ENCODE measurements around the gene TMEM158. TPM values are rescaled to one million over a fixed set of nuclear protein-coding genes. Genes with fewer than 3 reads are reported as not detected.
A peak's percentile ranks its signal among the peaks of the same experiment; 100 is the strongest.

TMEM158 gene
- total RNA-seq, 1 donor, result 9.0 TPM

DNA sequence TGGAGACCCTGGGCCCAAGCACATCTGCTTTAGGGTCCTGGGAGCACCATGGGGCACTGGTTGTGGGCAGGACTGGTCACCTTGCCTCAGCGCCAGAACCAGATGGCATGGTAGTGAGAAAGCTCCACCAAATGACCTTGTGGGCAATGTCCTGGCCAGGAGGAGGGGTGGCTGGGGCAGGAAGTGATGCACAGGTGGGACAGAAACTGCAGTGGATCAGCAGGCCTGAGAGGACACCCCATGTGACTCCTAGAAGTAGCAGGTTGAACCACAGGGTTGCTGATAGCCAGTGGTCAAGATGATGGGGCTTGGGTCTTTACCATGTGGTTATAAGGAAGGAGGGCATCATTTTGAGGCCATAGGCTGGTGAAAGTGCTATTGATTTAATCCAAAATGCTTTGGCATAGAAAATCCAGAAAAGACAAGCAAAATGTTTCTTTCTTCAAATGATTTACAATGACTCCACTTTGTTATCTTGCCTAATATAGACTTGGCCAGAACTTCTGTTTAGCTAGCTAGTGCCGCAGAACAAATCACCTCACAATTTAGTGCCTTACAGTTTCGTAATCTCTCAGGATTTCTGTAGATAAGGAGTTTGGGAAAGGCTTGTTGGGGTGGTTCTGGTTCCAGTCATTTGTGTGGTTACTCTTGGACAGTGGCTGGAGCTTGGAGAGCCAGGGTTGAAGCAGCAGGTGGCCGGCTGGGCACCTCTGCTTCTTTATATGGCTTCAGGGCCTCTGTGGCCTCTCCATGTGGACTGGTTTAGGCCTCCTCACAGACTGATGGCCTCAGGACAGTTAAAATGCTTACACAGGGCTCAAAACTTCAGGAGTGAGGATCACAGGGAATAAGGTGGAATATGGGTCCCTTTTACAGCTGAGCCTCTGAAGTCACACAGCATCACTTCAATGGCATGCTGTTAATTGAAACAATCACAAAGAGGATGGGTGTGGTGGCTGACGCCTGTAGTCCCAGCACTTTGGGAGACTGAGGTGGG is 27.5 kb downstream of the TMEM158 start:
- H2AFZ ChIP-seq (ENCODE audit: low read length), result no peak overlapping the region
- no peak for DNase-seq (ENCODE audit: insufficient read length, low spot score, missing footprints)
- H3K79me2 ChIP-seq (ENCODE audit: insufficient read depth, low read length), result no peaks in the 10 kb centered on the region
- H3K4me3 ChIP-seq (ENCODE audit: insufficient read depth, low read length), result no peak overlapping the region
- H3K4me1 ChIP-seq (ENCODE audit: insufficient read depth, low read length), result peaks cover 14% of the 10 kb centered on the region
- H3K36me3 ChIP-seq (ENCODE audit: insufficient read depth, low read length), result no peaks in the 10 kb centered on the region
- no peaks in the 10 kb centered on the region for H3K27me3 ChIP-seq (ENCODE audit: insufficient read depth, low read length)
- H4K20me1 ChIP-seq (ENCODE audit: insufficient read depth, low read length), result no peaks in the 10 kb centered on the region
- TF ChIP-seq, protein P1, sequence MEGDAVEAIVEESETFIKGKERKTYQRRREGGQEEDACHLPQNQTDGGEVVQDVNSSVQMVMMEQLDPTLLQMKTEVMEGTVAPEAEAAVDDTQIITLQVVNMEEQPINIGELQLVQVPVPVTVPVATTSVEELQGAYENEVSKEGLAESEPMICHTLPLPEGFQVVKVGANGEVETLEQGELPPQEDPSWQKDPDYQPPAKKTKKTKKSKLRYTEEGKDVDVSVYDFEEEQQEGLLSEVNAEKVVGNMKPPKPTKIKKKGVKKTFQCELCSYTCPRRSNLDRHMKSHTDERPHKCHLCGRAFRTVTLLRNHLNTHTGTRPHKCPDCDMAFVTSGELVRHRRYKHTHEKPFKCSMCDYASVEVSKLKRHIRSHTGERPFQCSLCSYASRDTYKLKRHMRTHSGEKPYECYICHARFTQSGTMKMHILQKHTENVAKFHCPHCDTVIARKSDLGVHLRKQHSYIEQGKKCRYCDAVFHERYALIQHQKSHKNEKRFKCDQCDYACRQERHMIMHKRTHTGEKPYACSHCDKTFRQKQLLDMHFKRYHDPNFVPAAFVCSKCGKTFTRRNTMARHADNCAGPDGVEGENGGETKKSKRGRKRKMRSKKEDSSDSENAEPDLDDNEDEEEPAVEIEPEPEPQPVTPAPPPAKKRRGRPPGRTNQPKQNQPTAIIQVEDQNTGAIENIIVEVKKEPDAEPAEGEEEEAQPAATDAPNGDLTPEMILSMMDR (IDR thresholded peaks at IDR 0.05; ENCODE audit: extremely low read depth, low read depth, low read length), result no peak
- H3K27ac ChIP-seq (ENCODE audit: low read depth, low read length), result no peak overlapping the region
- no peaks in the 10 kb centered on the region for H3K9me3 ChIP-seq (ENCODE audit: low read depth, low read length)
- H3K4me2 ChIP-seq (ENCODE audit: insufficient read depth, low read length), result no peak overlapping the region

DNA sequence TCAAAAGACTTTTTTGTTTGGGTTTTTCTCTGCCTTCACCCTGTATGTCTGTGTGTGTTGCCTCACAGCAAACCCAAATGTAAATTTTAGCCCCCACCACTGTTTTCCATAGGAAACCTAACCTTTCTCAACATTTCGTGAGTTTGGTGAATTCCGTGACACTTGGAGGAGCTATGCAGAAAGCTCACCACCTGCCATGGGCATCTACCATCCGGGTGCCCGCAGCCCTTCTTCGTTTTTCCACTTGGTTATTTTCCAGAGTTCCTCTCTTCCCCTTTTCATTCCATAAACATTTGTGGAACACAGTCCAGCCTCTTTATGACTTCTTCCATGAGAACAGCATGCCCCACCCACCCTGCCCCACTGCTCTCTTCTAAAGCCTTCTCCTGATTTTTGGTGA is 31.3 kb downstream of the TMEM158 start:
- Histone ChIP-seq H3K4me2 (ENCODE audit: insufficient read depth, low read length) (no peak overlapping the region), H3K79me2 (ENCODE audit: insufficient read depth, low read length) (no peaks in the 10 kb centered on the region), H3K9me3 (ENCODE audit: low read depth, low read length) (no peaks in the 10 kb centered on the region), H3K4me1 (ENCODE audit: insufficient read depth, low read length) (peaks cover 6% of the 10 kb centered on the region), H4K20me1 (ENCODE audit: insufficient read depth, low read length) (no peaks in the 10 kb centered on the region), H2AFZ (ENCODE audit: low read length) (no peak overlapping the region), H3K4me3 (ENCODE audit: insufficient read depth, low read length) (no peak overlapping the region), H3K36me3 (ENCODE audit: insufficient read depth, low read length) (no peaks in the 10 kb centered on the region), H3K27ac (ENCODE audit: low read depth, low read length) (no peak overlapping the region), H3K27me3 (ENCODE audit: insufficient read depth, low read length) (no peaks in the 10 kb centered on the region)
- TF ChIP-seq, protein P1 (IDR thresholded peaks at IDR 0.05; ENCODE audit: extremely low read depth, low read depth, low read length), result no peak
- DNase-seq (ENCODE audit: insufficient read length, low spot score, missing footprints), result no peak

DNA sequence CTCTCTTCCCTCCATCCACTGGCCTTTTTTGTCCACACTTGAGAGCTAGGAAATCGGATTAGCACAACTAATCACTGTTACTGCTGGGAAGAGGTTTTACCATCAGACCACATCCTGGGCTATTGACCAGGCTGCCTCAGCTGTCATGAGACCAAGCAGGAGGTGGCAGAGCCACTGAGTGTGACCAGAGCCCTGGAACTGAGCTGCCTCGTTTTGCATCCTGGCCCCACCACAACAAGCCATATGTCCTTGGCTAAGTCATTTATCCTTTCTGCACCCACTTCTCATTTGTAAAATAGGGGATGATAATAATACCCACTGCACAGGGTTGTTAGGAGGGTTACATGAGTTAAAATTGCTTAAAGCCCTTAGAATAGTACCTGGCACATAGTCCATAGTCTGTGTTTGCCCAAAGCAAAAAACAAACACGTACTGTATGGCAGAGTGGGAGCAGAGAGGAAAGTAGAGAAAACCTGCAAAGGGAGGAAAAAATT is 34.1 kb downstream of the TMEM158 start:
- no peak overlapping the region for H3K27ac ChIP-seq (ENCODE audit: low read depth, low read length)
- no peaks in the 10 kb centered on the region for H3K27me3 ChIP-seq (ENCODE audit: insufficient read depth, low read length)
- no peaks in the 10 kb centered on the region for H4K20me1 ChIP-seq (ENCODE audit: insufficient read depth, low read length)
- peak overlapping the region; percentile 50 for H2AFZ ChIP-seq (ENCODE audit: low read length)
- no peak overlapping the region for H3K4me2 ChIP-seq (ENCODE audit: insufficient read depth, low read length)
- H3K79me2 ChIP-seq (ENCODE audit: insufficient read depth, low read length), result no peaks in the 10 kb centered on the region
- DNase-seq (ENCODE audit: insufficient read length, low spot score, missing footprints), result no peak
- no peaks in the 10 kb centered on the region for H3K4me1 ChIP-seq (ENCODE audit: insufficient read depth, low read length)
- no peak overlapping the region for H3K4me3 ChIP-seq (ENCODE audit: insufficient read depth, low read length)
- H3K36me3 ChIP-seq (ENCODE audit: insufficient read depth, low read length), result no peaks in the 10 kb centered on the region
- no peaks in the 10 kb centered on the region for H3K9me3 ChIP-seq (ENCODE audit: low read depth, low read length)
- TF ChIP-seq, protein P1 (IDR thresholded peaks at IDR 0.05; ENCODE audit: extremely low read depth, low read depth, low read length), result no peak

DNA sequence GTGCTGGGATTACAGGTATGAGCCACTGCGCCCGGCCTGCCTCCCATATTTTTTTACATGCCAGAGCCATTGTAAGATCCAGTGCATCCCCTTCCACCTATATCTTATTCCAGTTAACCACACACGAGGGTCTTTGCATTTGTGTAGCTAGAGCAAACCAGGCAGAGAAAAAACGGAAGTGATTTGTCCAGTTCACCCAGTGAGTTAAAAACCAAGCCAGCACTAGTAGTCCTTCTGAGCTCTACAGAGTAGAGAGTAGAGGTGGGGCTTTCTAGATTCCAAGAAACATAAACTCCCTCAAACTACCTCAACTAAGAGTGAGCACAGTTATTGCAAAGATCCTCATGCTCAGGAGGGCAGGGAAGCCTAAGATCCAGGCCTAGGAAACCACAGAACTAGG is 34.7 kb downstream of the TMEM158 start:
- Histone ChIP-seq H3K27ac (ENCODE audit: low read depth, low read length) (no peak overlapping the region), H3K4me3 (ENCODE audit: insufficient read depth, low read length) (no peak overlapping the region), H3K36me3 (ENCODE audit: insufficient read depth, low read length) (no peaks in the 10 kb centered on the region), H3K4me2 (ENCODE audit: insufficient read depth, low read length) (no peak overlapping the region), H3K27me3 (ENCODE audit: insufficient read depth, low read length) (no peaks in the 10 kb centered on the region), H4K20me1 (ENCODE audit: insufficient read depth, low read length) (no peaks in the 10 kb centered on the region), H3K79me2 (ENCODE audit: insufficient read depth, low read length) (no peaks in the 10 kb centered on the region), H3K4me1 (ENCODE audit: insufficient read depth, low read length) (no peaks in the 10 kb centered on the region), H3K9me3 (ENCODE audit: low read depth, low read length) (no peaks in the 10 kb centered on the region), H2AFZ (ENCODE audit: low read length) (peak overlapping the region; percentile 50)
- no peak for DNase-seq (ENCODE audit: insufficient read length, low spot score, missing footprints)
- TF ChIP-seq, protein P1 (IDR thresholded peaks at IDR 0.05; ENCODE audit: extremely low read depth, low read depth, low read length), result no peak

All from osteoblast (primary cell).